Mesenchymal stem cell (in vitro differentiated cells and primary cell): ENCODE data around the gene GPATCH4.

Experiments
- DNase-seq: peaks from one replicate; pipeline ENCODE4 v3.0.0-alpha.2; 2013
- H2AFZ ChIP-seq: one replicate; pipeline ENCODE4 v1.6.1; 2013; ENCODE audit warnings: low read depth, mild to moderate bottlenecking, control low read depth, inconsistent platforms, low read length, moderate library complexity
- H2AK5ac ChIP-seq: 2 replicates; pipeline ENCODE4 v1.6.1; 2013; ENCODE audit warnings: low read length, moderate library complexity, mild to moderate bottlenecking, inconsistent platforms; ENCODE audit not compliant: severe bottlenecking
- H2BK120ac ChIP-seq: one replicate; pipeline ENCODE4 v1.6.1; 2013; ENCODE audit warnings: low read depth, mild to moderate bottlenecking, inconsistent platforms, low read length, moderate library complexity
- H2BK12ac ChIP-seq, 2 experiments: one replicate each; pipeline ENCODE4 v1.6.1; 2013; ENCODE audit warnings: inconsistent platforms in 2 of 2, low read length in 2 of 2, mild to moderate bottlenecking in 2 of 2, moderate library complexity in 2 of 2, control low read depth in 1 of 2
- H2BK15ac ChIP-seq: one replicate; pipeline ENCODE4 v1.6.1; 2013; ENCODE audit warnings: mild to moderate bottlenecking, low read depth, inconsistent platforms; ENCODE audit not compliant: poor library complexity, severe bottlenecking
- H2BK5ac ChIP-seq: 2 replicates; pipeline ENCODE4 v1.6.1; 2013; ENCODE audit warnings: low read depth, mild to moderate bottlenecking, low read length, control low read depth, inconsistent platforms; ENCODE audit not compliant: poor library complexity, severe bottlenecking
- H3K14ac ChIP-seq, 2 experiments: one replicate each; pipeline ENCODE4 v1.6.1; 2013; ENCODE audit warnings: inconsistent platforms in 2 of 2, low read length in 2 of 2, control low read depth in 1 of 2, mild to moderate bottlenecking in 1 of 2, moderate library complexity in 1 of 2
- H3K18ac ChIP-seq, 2 experiments: one replicate each; pipeline ENCODE4 v1.6.1; 2013; ENCODE audit warnings: inconsistent platforms in 2 of 2, low read length in 2 of 2, control low read depth in 1 of 2, low read depth in 1 of 2, mild to moderate bottlenecking in 1 of 2
- H3K23ac ChIP-seq, 2 experiments: one replicate each; pipeline ENCODE4 v1.6.1; 2013; ENCODE audit warnings: inconsistent platforms in 2 of 2, low read length in 2 of 2, mild to moderate bottlenecking in 2 of 2, moderate library complexity in 2 of 2, control low read depth in 1 of 2
- H3K27ac ChIP-seq: 2 replicates; pipeline ENCODE4 v1.5.1; 2013; ENCODE audit warnings: mild to moderate bottlenecking, moderate library complexity, low read length, control low read depth, inconsistent platforms; ENCODE audit not compliant: poor library complexity, severe bottlenecking
- H3K27me3 ChIP-seq, 2 experiments: 2 replicates each; pipeline versions ENCODE4 v1.6.1 to v1.7.0; 2013; ENCODE audit warnings: low read length in 2 of 2, mild to moderate bottlenecking in 2 of 2, moderate library complexity in 2 of 2, control low read depth in 1 of 2, inconsistent platforms in 1 of 2; ENCODE audit not compliant: control insufficient read depth in 1 of 2, insufficient read depth in 1 of 2
- H3K36me3 ChIP-seq, 2 experiments: 2 replicates each; pipeline versions ENCODE4 v1.6.1 to v1.7.0; 2013; ENCODE audit warnings: low read length in 2 of 2, control low read depth in 1 of 2, inconsistent platforms in 1 of 2, low read depth in 1 of 2, mild to moderate bottlenecking in 1 of 2; ENCODE audit not compliant: insufficient read depth in 2 of 2, control insufficient read depth in 1 of 2
- H3K4ac ChIP-seq, 2 experiments: one replicate each; pipeline ENCODE4 v1.6.1; 2013; ENCODE audit warnings: inconsistent platforms in 2 of 2, low read length in 2 of 2, mild to moderate bottlenecking in 2 of 2, moderate library complexity in 2 of 2, control low read depth in 1 of 2, low read depth in 1 of 2
- H3K4me1 ChIP-seq: 2 replicates; pipeline ENCODE4 v1.6.1; 2013; ENCODE audit warnings: low read depth, low read length, control low read depth; ENCODE audit not compliant: control insufficient read depth, insufficient read depth
- H3K4me2 ChIP-seq: 2 replicates; pipeline ENCODE4 v1.6.1; 2013; ENCODE audit warnings: low read length, mild to moderate bottlenecking, inconsistent platforms; ENCODE audit not compliant: poor library complexity, severe bottlenecking
- H3K4me3 ChIP-seq, 2 experiments: 2 replicates each; pipeline versions ENCODE4 v1.5.1 to v1.7.0; 2013; ENCODE audit warnings: low read length in 2 of 2, mild to moderate bottlenecking in 2 of 2, control low read depth in 1 of 2, low read depth in 1 of 2; ENCODE audit not compliant: insufficient read depth in 1 of 2
- H3K79me1 ChIP-seq: replicated peaks from 2 replicates; pipeline ENCODE4 v1.6.1; 2013; ENCODE audit warnings: mild to moderate bottlenecking, control low read depth, low read length, inconsistent platforms; ENCODE audit not compliant: poor library complexity, severe bottlenecking
- H3K9ac ChIP-seq: 2 replicates; pipeline ENCODE4 v1.7.0; 2013; ENCODE audit warnings: mild to moderate bottlenecking, low read length, moderate library complexity
- H3K9me3 ChIP-seq: 2 replicates; pipeline ENCODE4 v1.7.0; 2013; ENCODE audit warnings: mild to moderate bottlenecking, low read length; ENCODE audit not compliant: control insufficient read depth
- H4K8ac ChIP-seq: one replicate; pipeline ENCODE4 v1.6.1; 2013; ENCODE audit warnings: inconsistent platforms, mild to moderate bottlenecking, low read length, moderate library complexity
- H4K91ac ChIP-seq: one replicate; pipeline ENCODE4 v1.6.1; 2013; ENCODE audit warnings: mild to moderate bottlenecking, low read length, inconsistent platforms
- WGBS: methylation state at CpG from one replicate; pipeline ENCODE4 v1.1.7; 2013; ENCODE audit warnings: mixed read lengths; 5-methylcytosine and 5-hydroxymethylcytosine counted together

The GPATCH4 gene

GRCh38 chr1:156583821-156584622 is 17.3 kb downstream of the GPATCH4 start:
- H3K4me2 ChIP-seq = peak overlapping the region; percentile 34
- no peak overlapping the region for H3K27ac ChIP-seq
- no peak overlapping the region for H2BK12ac ChIP-seq
- no peak overlapping the region for H4K8ac ChIP-seq
- peak; percentile 82 for DNase-seq
- H3K9ac ChIP-seq = peak overlapping the region; percentile 59
- no peak overlapping the region for H3K4me3 ChIP-seq
- no peaks in the 10 kb centered on the region for H3K36me3 ChIP-seq
- H2AK5ac ChIP-seq = no peak overlapping the region
- 54% methylated on average over 17 of the region's 20 CpGs for WGBS
- no peaks in the 10 kb centered on the region for H3K79me1 ChIP-seq
- H3K18ac ChIP-seq = no peak overlapping the region
- H3K9me3 ChIP-seq = no peaks in the 10 kb centered on the region
- no peak overlapping the region for H2AFZ ChIP-seq
- no peak overlapping the region for H2BK15ac ChIP-seq
- no peak overlapping the region for H3K14ac ChIP-seq
- H4K91ac ChIP-seq = no peak overlapping the region
- peaks cover 7% of the 10 kb centered on the region for H3K4me1 ChIP-seq
- H3K23ac ChIP-seq = no peak overlapping the region
- no peak overlapping the region for H2BK120ac ChIP-seq
- H3K27me3 ChIP-seq = peaks cover 11 to 34% of the 10 kb centered on the region in 2 experiments
- H3K4ac ChIP-seq = no peak overlapping the region
- no peak overlapping the region for H2BK5ac ChIP-seq

DNA sequence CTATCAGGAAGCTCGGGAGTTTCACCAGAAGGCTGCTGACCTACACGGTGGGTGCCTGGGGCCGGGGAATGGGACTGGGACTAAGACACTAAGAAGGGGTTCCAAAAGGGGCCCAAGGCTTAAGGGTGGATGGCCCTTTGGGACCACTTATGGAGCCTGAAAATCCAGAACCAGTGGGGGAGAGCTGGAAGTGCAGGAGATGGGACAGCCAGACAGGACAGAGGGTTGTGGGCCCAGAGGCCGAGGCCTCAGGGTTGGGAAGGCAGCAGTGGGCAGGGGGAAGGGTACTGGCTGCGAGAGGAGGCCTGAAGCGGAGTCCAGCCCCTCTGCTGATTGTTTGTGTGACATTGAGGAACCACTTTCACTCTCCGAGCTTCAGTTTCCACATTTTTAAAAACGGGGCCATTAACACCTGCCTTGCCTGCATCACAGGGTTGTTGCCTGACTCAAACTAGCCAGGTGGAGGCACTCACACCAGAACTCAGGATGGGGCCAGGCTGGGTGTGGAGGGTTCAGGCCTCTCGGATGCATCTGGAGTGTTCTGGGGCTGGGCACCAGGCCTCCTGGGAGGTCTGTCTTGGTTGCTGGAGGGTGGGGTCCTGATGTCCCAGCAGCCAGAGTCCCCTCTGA is 18.8 kb downstream of the GPATCH4 start:
- Histone ChIP-seq H3K4me2 (no peak overlapping the region), H4K8ac (no peak overlapping the region), H3K9me3 (no peaks in the 10 kb centered on the region), H3K27me3 (peaks cover 11 to 34% of the 10 kb centered on the region in 2 experiments), H4K91ac (no peak overlapping the region), H2BK5ac (no peak overlapping the region), H3K18ac (no peak overlapping the region), H3K36me3 (no peaks in the 10 kb centered on the region), H3K4ac (no peak overlapping the region), H3K23ac (no peak overlapping the region), H3K79me1 (no peaks in the 10 kb centered on the region), H3K9ac (no peak overlapping the region), H2AK5ac (no peak overlapping the region), H3K27ac (no peak overlapping the region), H3K14ac (no peak overlapping the region), H3K4me3 (no peak overlapping the region), H2AFZ (no peak overlapping the region), H3K4me1 (peaks cover 7% of the 10 kb centered on the region), H2BK15ac (no peak overlapping the region), H2BK12ac (no peak overlapping the region), H2BK120ac (no peak overlapping the region)
- 80% methylated on average over 9 of the region's 9 CpGs for whole genome bisulfite sequencing
- no peak for DNase-seq

DNA sequence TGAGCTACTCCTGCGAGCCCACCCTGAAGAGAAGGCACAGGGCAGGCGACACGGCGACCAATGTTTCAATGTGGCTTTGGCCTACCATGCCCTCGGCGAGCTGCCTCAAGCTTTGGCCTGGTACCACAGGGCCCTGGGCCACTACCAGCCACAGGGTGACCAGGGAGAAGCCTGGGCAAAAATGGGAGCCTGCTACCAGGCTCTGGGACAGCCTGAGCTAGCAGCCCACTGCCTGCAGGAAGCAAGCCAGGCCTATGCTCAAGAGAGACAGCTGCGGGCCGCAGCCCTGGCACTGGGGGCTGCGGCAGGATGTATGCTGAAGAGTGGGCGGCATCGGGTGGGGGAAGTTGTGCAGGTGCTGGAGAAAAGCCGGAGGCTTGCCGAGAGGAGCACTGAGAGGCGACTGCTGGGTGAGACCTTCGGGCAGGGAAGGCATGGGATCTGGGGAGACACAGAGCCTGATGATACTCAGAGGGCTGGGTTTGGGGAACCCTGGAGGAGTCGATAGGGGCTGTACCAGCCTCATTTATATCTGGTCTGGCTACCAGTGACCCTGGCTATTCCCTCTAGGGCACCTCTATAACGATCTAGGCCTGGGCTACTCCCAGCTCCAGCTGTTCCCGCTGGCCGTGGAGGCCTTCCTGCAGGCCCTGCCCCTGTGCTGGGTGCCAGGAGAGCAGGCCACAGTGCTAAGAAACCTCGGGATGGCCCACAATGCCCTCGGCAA is 19.5 kb downstream of the GPATCH4 start:
- Histone ChIP-seq H4K91ac (no peak overlapping the region), H3K14ac (no peak overlapping the region), H2BK15ac (no peak overlapping the region), H3K4me3 (no peak overlapping the region), H2AFZ (no peak overlapping the region), H3K27me3 (peaks cover 11 to 34% of the 10 kb centered on the region in 2 experiments), H3K79me1 (no peaks in the 10 kb centered on the region), H3K27ac (no peak overlapping the region), H4K8ac (no peak overlapping the region), H3K9ac (no peak overlapping the region), H3K9me3 (no peaks in the 10 kb centered on the region), H3K4me2 (no peak overlapping the region), H3K36me3 (no peaks in the 10 kb centered on the region), H2BK12ac (no peak overlapping the region), H2BK120ac (no peak overlapping the region), H2AK5ac (no peak overlapping the region), H3K23ac (no peak overlapping the region), H3K4me1 (peaks cover 7% of the 10 kb centered on the region), H3K4ac (no peak overlapping the region), H2BK5ac (no peak overlapping the region), H3K18ac (no peak overlapping the region)
- 87% methylated on average over 21 of the region's 21 CpGs for WGBS
- DNase-seq = no peak

GRCh38 chr1:156579472-156579871 is 21.8 kb downstream of the GPATCH4 start, which contains the start of gene TTC24:
TSS of gene TTC24 (plus strand) at chr1:156579723. CDS start at chr1:156581365, 1,642 bp downstream.
- H3K4ac ChIP-seq = no peak within 1 kb of the TSS
- no peak within 1 kb of the TSS for H2AFZ ChIP-seq
- no peaks in the 10 kb centered on the region for H3K79me1 ChIP-seq
- no peaks in the 10 kb centered on the region for H3K36me3 ChIP-seq
- 75% methylated on average over 5 of the region's 5 CpGs for WGBS
- H3K27me3 ChIP-seq = peaks cover 11 to 29% of the 10 kb centered on the region in 2 experiments
- no peak within 1 kb of the TSS for H2BK120ac ChIP-seq
- H2BK5ac ChIP-seq = no peak within 1 kb of the TSS
- no peak for DNase-seq
- H3K14ac ChIP-seq = no peak within 1 kb of the TSS
- H3K23ac ChIP-seq = no peak within 1 kb of the TSS
- peaks cover 5% of the 10 kb centered on the region for H3K4me1 ChIP-seq
- H3K4me2 ChIP-seq = no peak within 1 kb of the TSS
- H2BK15ac ChIP-seq = no peak within 1 kb of the TSS
- H3K9me3 ChIP-seq = no peaks in the 10 kb centered on the region
- H4K8ac ChIP-seq = no peak within 1 kb of the TSS
- no peak within 1 kb of the TSS for H3K18ac ChIP-seq
- no peak within 1 kb of the TSS for H2BK12ac ChIP-seq
- no peak within 1 kb of the TSS for H3K4me3 ChIP-seq
- no peak within 1 kb of the TSS for H3K27ac ChIP-seq
- no peak within 1 kb of the TSS for H2AK5ac ChIP-seq
- H4K91ac ChIP-seq = no peak within 1 kb of the TSS
- no peak within 1 kb of the TSS for H3K9ac ChIP-seq
